Endothelial cell of umbilical vein (primary cell): ENCODE results near the gene DGKG. TPM values are rescaled to one million over a fixed set of nuclear protein-coding genes. Genes with fewer than 3 reads are reported as not detected.

ENCODE experiments used
- BruUV-seq: library from RNA; stranded (reverse); fragments of 400-500 nt; replicated peaks from 2 replicates; lab custom pipeline; 2021; lab: Mats Ljungman, UMichigan
- CTCF ChIA-PET: fragments of 300-600, 350-600 bp; sonication (Branson Sonifier 250); formaldehyde crosslinking; loops from one replicate; lab custom pipeline; 2021; ENCODE audit warnings: antibody characterized with exemption, inconsistent platforms; lab: Charles Lee
- POLR2A ChIA-PET: fragments of 300-600, 350-600 bp; sonication (Branson Sonifier 250); formaldehyde crosslinking; loops from one replicate; lab custom pipeline; 2021; ENCODE audit warnings: antibody characterized with exemption, inconsistent platforms; lab: Charles Lee
- DNase-seq: peaks from one replicate; pipeline ENCODE4 v3.0.0-alpha.2; 2011; ENCODE audit warnings: low read depth, low spot score
- FAIRE-seq: peaks from 2 replicates; lab custom pipeline; 2011; peaks lifted over from hg19 to GRCh38; lab: Jason Lieb, UNC
- H2AFZ ChIP-seq: 2 replicates; pipeline ENCODE4 v1.6.0; 2012; ENCODE audit warnings: low read depth, low read length, control low read depth, inconsistent platforms
- H3K27ac ChIP-seq: 2 replicates; pipeline ENCODE4 v1.5.1; 2011; ENCODE audit warnings: low read depth, mild to moderate bottlenecking, control low read depth, low read length, moderate library complexity; ENCODE audit not compliant: insufficient read depth
- H3K27me3 ChIP-seq, 2 experiments: 2 replicates each; pipeline versions ENCODE4 v1.6.0 to v1.6.1; 2011; ENCODE audit warnings: low read length in 2 of 2, mixed read lengths in 1 of 2; ENCODE audit not compliant: control insufficient read depth in 2 of 2, insufficient read depth in 2 of 2
- H3K36me3 ChIP-seq, 2 experiments: 2 replicates in 1 of 2; 3 replicates in 1 of 2; pipeline ENCODE4 v1.5.1; 2011; ENCODE audit warnings: low read length in 2 of 2, mild to moderate bottlenecking in 1 of 2, moderate library complexity in 1 of 2; ENCODE audit not compliant: control insufficient read depth in 2 of 2, insufficient read depth in 2 of 2; ENCODE audit errors: extremely low read depth in 1 of 2
- H3K4me1 ChIP-seq: 3 replicates; pipeline ENCODE4 v1.5.1; 2011; ENCODE audit warnings: mild to moderate bottlenecking, low read length; ENCODE audit not compliant: control insufficient read depth, insufficient read depth; ENCODE audit errors: extremely low read depth
- H3K4me2 ChIP-seq: 2 replicates; pipeline ENCODE4 v1.6.1; 2011; ENCODE audit warnings: low read length, control low read depth, mixed read lengths; ENCODE audit not compliant: insufficient read depth
- H3K4me3 ChIP-seq, 3 experiments: fragments of 200-600 bp in 1 of 3; sonication (generic), shearing (Covaris generic) in 1 of 3; replicated peaks in 1 of 3; 2 replicates each; pipeline ENCODE4 v1.5.1; 2011 to 2016; ENCODE audit warnings: control low read depth in 3 of 3, low read length in 3 of 3, mild to moderate bottlenecking in 2 of 3, inconsistent platforms in 1 of 3, low read depth in 1 of 3, moderate library complexity in 1 of 3; ENCODE audit not compliant: insufficient read depth in 1 of 3
- H3K79me2 ChIP-seq: 2 replicates; pipeline ENCODE4 v1.6.0; 2012; ENCODE audit warnings: low read length, inconsistent platforms; ENCODE audit not compliant: control insufficient read depth, insufficient read depth
- H3K9ac ChIP-seq: replicated peaks from 2 replicates; pipeline ENCODE3; 2011; ENCODE audit warnings: low read length, control low read depth; ENCODE audit not compliant: insufficient read depth; ENCODE audit errors: extremely low read depth
- H3K9me1 ChIP-seq: replicated peaks from 3 replicates; pipeline ENCODE4 v1.6.0; 2011; ENCODE audit warnings: mild to moderate bottlenecking, low read length; ENCODE audit not compliant: control insufficient read depth, insufficient read depth; ENCODE audit errors: extremely low read depth
- H3K9me3 ChIP-seq: replicated peaks from 2 replicates; pipeline ENCODE4 v1.5.1; 2012; ENCODE audit warnings: low read length, inconsistent platforms; ENCODE audit not compliant: control insufficient read depth, insufficient read depth
- H4K20me1 ChIP-seq: replicated peaks from 2 replicates; pipeline ENCODE3; 2011; ENCODE audit warnings: mild to moderate bottlenecking, low read length; ENCODE audit not compliant: control insufficient read depth, insufficient read depth; ENCODE audit errors: extremely low read depth
- CTCF ChIP-seq, 2 donors: IDR thresholded peaks; 1 replicate in 1 of 2; 2 replicates in 1 of 2; pipeline ENCODE4 v1.5.1; 2011; ENCODE audit warnings: low read length in 2 of 2, mild to moderate bottlenecking in 2 of 2, moderate library complexity in 2 of 2, control low read depth in 1 of 2, inconsistent platforms in 1 of 2, low read depth in 1 of 2; ENCODE audit not compliant: insufficient read depth in 1 of 2; ENCODE audit errors: extremely low read depth in 1 of 2
- EZH2 ChIP-seq: IDR thresholded peaks from 2 replicates; pipeline ENCODE4 v1.6.1; 2012; ENCODE audit warnings: borderline replicate concordance, low read depth, mild to moderate bottlenecking, moderate library complexity, low read length, inconsistent platforms; ENCODE audit not compliant: severe bottlenecking
- FOS ChIP-seq: IDR thresholded peaks from 2 replicates; pipeline ENCODE4 v1.6.1; 2011; ENCODE audit warnings: mild to moderate bottlenecking, low read length, moderate library complexity, borderline replicate concordance; ENCODE audit not compliant: insufficient read depth
- GATA2 ChIP-seq: IDR thresholded peaks from 2 replicates; pipeline ENCODE4 v1.7.0; 2011; ENCODE audit warnings: low read depth, mild to moderate bottlenecking, moderate library complexity, mixed read lengths, low read length; ENCODE audit not compliant: insufficient read length, insufficient read depth
- JUN ChIP-seq: IDR thresholded peaks from 2 replicates; pipeline ENCODE4 v1.6.1; 2011; ENCODE audit warnings: borderline replicate concordance, low read depth; ENCODE audit not compliant: insufficient read length, insufficient read depth
- MYC ChIP-seq: IDR thresholded peaks from one replicate; pipeline ENCODE4 v1.6.1; 2011; ENCODE audit warnings: mild to moderate bottlenecking, low read depth, low read length
- POLR2A ChIP-seq: IDR thresholded peaks from 2 replicates; pipeline ENCODE4 v1.6.1; 2012; ENCODE audit warnings: low read depth, mild to moderate bottlenecking, control low read depth, low read length
- POLR2AphosphoS5 ChIP-seq: IDR thresholded peaks from 2 replicates; pipeline ENCODE4 v1.6.1; 2012; ENCODE audit warnings: low read depth, mild to moderate bottlenecking, control low read depth, low read length, moderate library complexity; ENCODE audit not compliant: insufficient read depth
- dilution Hi-C: fragments of 300-500 bp; cut with MboI; formaldehyde crosslinking; loops from one replicate; pipeline ENCODE4 v1.15.0; 2019; ENCODE audit warnings: low sequenced_read_pairs; ENCODE audit not compliant: extremely low pct_ligation_motif_present
- intact Hi-C: fragments of 100-400 bp; cut with micrococcal nuclease; formaldehyde crosslinking; loops from one replicate; pipeline ENCODE4 v1.10.0; 2022
- polyA plus RNA-seq, 4 experiments: library from polyadenylated mRNA; depleted of rRNA in 3 of 4; stranded (reverse) in 3 of 4; unstranded in 1 of 4; fragments of >200 nt; gene quantifications; 2 replicates each; pipeline versions ENCODE4 v1.2.1 to v1.2.3, GENCODE V29; 2011 to 2012; ENCODE audit warnings: missing spikeins in 1 of 4
- total RNA-seq: library from RNA; stranded (reverse); gene quantifications from 2 replicates; pipeline ENCODE4 v1.2.3, GENCODE V29; 2021
- TF ChIP-seq, protein P1 (sequence below): IDR thresholded peaks from 2 replicates; pipeline ENCODE4 v1.6.1; 2011; ENCODE audit not compliant: insufficient read depth, insufficient read length

DGKG gene
- total and polyA plus RNA-seq, 2 donors (not counting 3 experiments of a cell fraction or from before 2014, with no cell fraction given), result not detected

GRCh38 chr3:186127463-186127862 is 234.6 kb downstream of the DGKG start:
- no peak overlapping the region for H3K27ac ChIP-seq
- ChIA-PET CTCF (no interaction called here), POLR2A (no interaction called here)
- FAIRE-seq, result no peak
- no peaks in the 10 kb centered on the region for H3K9me3 ChIP-seq
- no TSS peak for BruUV-seq
- no peaks in the 10 kb centered on the region for H4K20me1 ChIP-seq
- H3K4me2 ChIP-seq, result no peak overlapping the region
- no peak for DNase-seq
- no peaks in the 10 kb centered on the region for H3K4me1 ChIP-seq
- H2AFZ ChIP-seq, result no peak overlapping the region
- dilution Hi-C loops, result no loop called here
- no peak overlapping the region for H3K4me3 ChIP-seq
- no peak overlapping the region for H3K9ac ChIP-seq
- peaks cover 0 to 2% of the 10 kb centered on the region in 2 experiments for H3K27me3 ChIP-seq
- intact Hi-C loops, result no loop called here
- TF ChIP-seq CTCF (IDR thresholded peaks at IDR 0.05; ENCODE audit: extremely low read depth in 1 of 2, insufficient read depth in 1 of 2, low read depth in 1 of 2, low read length in 2 of 2) (no peak), EZH2 (no peak), MYC (no peak), GATA2 (no peak), POLR2AphosphoS5 (no peak), JUN (no peak), FOS (no peak), POLR2A (no peak)
- TF ChIP-seq, protein P1, sequence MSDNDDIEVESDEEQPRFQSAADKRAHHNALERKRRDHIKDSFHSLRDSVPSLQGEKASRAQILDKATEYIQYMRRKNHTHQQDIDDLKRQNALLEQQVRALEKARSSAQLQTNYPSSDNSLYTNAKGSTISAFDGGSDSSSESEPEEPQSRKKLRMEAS, result no peak
- H3K9me1 ChIP-seq, result no peaks in the 10 kb centered on the region
- H3K36me3 ChIP-seq, result no peaks in the 10 kb centered on the region
- no peaks in the 10 kb centered on the region for H3K79me2 ChIP-seq
